Activated effector memory CD4-positive, alpha-beta T cell treated with anti-CD3 and anti-CD28 coated beads, Interleukin-2, amount 50 U/mL, for 16 hours (primary cell): ENCODE data around the gene WASF2.
A peak's percentile ranks its signal among the peaks of the same experiment; 100 is the strongest.
"Not testable (repeated sequence)": the region's sequence is repeated elsewhere in the genome, so short reads cannot be mapped to it uniquely, and the experiment has no call there.

ENCODE experiments used
- DNase-seq: peaks from one replicate; pipeline ENCODE4 v3.0.0-alpha.2; 2020

WASF2 gene

GRCh38 chr1:27447883-27448282 lies 42.1 kb downstream of the WASF2 start:
- no peak for DNase-seq

- DNase-seq, result no peak
These were observed 42.6 kb downstream of the WASF2 start for GRCh38 chr1:27447399-27447798.

DNA sequence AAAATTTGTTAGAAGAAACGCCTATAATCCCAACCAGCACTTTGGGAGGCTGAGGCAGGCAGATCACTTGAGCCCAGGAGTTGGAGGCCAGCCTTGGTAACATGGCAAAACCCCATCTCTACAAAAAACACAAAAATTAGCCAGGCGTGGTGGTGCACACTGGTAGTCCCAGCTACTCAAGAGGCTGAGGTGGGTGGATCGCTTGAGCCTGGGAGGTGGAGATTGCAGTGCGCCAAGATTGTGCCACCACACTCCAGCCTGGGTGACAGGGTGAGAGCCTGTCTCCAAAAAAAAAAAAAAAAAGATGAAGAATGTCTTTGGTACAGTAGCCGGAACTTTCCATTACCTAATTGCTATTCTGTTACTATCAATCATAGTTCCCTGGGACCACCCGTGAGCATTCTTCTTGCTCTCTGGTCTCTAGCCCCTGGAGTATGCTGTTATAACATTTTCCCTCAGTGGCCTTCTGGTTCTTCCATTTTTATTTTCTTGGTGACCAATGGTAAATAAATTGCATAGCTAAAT lies 43.4 kb downstream of the WASF2 start:
- DNase-seq, result no peak

DNA sequence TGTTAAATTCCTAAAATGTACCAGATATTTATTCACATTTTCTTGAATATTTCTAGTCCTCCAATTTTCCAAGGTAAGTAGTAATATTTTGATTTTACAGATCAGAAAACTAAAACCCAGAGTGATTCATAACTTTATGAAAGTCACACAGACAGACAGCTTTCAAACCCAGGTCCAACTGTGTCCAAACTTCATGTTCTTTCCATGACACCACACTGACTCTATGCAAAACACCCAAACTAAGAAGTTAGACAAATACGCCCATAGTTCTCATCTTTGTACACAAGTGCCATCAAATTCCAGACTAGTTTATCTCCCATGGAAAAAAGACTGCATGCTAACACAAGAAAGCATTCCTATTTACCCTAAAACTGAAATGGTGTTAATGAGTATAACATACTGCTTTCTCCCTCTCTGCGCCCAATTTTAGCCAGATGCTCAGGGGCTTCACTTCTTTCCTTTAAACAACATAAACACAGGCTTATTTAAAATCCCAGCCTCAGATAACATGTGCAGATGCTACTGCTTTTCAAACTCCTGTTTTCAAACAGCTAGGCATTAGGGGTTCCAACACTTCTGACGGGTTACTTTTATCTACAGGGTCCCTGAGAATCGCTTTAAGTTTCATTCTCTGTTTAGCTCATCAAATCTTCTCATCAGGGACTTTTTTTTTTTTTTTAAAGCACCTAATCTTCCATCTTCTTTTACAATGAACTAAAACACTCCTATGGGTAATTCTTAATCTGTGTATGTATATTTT lies 44.6 kb downstream of the WASF2 start:
- no peak for DNase-seq

GRCh38 chr1:27444632-27445031 lies 45.3 kb downstream of the WASF2 start:
- no peak for DNase-seq

DNA sequence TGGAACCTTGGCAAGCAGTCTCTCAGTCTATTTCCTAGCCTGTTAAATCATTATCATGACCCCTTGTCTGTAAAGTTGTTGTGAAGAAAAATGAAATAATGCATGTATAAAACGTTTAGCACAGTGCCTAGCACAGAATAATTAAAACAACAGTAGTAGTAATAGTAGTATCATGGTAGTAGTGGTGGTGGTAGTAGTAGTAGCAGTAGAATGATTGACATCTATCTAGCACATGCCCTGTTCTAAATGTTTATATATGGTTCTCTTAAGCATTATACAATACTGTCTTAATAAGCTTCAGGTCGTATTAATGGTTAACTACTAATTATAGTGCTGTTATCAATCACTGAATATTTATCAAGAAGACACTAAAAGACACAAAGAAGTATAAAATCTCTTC lies 50.8 kb downstream of the WASF2 start:
- no peak for DNase-seq

DNA sequence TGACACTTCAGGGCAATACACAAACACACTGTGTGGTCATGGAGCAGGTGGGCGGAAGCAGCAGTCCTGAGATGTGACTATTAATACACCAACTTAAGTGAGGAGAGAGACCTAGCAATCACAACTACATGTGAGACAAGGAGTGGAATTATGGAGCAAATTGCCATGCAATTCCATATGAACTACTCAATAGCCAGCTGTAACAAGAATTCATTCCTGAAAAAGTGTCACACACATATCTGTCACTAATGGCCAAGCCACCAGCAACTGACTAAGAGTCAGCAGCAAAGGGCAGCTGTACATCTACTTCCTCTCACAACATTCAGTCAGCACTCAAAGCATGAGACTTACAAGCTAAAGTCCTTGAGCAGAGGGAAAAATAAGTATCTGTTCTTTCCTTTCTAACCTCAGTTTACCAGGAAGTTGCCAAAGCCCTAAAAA lies 51.3 kb downstream of the WASF2 start:
- DNase-seq, result no peak

DNA sequence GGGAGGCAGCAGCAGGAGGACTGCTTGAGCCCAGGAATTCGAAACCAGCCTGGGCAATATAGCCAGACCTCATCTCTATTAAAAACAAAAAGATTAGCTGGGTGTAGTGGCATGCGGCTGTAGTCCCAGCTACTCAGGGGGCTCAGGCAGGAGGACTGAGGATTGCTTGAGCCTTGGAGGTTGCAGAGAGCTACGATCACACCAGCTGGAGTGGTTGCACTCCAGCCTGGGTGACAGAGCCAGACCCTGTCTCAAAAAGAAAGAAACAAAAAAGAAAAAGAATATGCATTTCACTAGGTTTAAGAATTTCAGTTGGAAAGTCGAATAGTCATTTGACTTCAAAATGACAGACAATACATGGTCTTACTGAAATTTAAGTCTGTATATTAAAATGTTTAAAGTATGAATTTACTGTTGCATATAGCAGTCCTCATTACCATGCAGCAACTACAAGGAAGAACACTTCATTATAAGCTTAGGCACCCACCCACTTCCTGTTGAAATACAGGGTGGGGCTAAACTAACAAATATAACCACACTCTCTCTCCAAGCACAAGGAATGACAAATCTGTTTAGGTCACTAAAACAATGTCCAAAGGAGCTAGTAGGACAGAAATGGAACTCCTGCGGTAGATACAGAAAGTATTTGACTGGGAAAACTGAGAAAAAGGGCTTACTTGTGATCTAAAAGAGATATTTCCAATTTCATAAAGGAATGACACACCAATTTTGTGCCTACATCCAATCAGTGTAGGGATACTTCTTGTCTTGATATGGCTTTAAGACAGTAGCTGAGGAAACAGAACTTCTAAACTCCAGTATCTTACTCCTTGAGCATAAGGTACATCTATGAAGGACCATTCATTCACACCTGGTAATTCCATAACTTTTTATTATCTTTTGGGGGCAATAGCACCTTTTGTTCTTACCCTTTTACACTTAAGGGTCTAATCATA lies 53.5 kb downstream of the WASF2 start:
- DNase-seq, result no peak

DNA sequence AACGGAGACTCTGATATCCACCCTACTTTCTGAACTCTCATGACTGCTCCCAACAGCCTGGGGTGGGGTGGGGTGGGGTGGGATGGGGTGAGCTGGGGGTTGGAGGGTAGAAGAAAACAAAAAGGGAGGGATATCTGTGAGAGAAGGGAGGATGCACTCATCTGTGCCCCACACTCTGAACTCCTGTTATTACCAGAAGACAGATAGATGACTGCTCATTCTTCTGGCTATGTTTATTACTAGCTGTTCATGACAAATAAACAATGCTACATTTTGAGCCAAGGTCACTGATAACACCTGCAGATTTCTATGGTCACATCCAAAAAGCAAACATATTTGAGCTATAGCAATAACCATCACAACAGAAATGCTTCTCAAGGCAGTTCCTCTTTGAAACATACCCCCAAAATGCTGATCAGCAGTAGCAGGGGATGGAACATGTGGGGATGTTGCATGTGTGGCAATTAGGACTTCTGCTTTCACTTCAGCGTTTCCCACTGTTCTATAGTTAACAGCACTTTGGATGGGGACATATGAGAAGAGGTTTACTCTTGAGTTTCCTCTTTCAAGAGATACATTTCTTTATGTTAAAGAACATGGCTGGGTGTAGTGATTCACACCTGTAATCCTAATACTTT lies 54.3 kb downstream of the WASF2 start:
- DNase-seq, result no peak

GRCh38 chr1:27433706-27434105 lies 56.3 kb downstream of the WASF2 start:
- no peak for DNase-seq

- DNase-seq, result not testable (repeated sequence)
These were observed 57.2 kb downstream of the WASF2 start for GRCh38 chr1:27432725-27433124.

DNA sequence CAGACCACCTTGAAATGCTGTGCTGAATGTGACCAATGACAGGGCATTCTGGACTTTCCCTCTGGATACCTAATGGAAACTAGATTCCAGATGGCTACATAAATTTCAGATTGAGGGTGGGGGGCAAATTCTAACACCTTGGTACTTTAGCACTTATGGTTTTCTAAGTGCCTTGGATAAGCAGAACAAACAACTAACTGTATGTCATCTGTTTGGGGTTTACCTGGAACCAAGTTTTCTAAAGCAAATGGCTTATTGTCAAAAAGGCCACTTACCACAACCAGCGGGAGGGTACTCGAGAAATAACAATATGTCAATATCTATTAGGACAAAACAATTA lies 58.4 kb downstream of the WASF2 start:
- DNase-seq, result no peak

DNA sequence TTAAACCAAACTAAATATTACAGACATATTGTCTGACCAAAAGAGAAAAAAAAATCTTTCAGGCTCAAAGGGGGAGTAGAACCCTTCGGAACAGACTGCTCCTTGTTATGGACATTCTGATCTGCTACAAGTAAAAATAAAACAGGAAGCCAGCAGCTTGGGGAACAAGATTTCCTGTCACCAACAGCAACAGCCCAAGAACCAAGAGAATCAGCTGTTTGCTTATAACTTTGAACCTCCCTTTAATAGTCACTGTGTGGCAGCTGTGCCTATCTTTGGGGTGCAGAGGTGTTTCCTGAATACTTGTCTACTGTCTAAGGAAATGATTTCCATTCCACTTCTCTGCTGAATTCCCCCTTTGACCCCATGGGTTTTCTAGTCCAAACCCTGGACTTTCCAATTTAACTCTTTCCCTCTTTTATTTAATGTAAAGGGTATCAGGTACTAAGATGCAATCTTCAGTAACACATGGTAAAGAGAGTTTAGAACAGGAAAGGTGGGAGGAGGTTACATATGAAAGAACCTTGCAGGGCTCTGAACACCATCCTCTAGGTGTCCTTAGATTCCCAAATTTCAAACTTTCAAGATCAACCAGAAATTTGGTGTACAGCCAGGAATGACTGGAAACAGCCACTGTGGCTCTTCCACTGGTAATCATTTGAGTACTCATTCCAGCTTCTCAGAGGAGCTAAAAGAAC lies 58.9 kb downstream of the WASF2 start:
- peak; percentile 65 for DNase-seq

GRCh38 chr1:27429029-27429425 lies 60.9 kb downstream of the WASF2 start:
- no peak for DNase-seq

- peak; percentile 66 for DNase-seq
These were observed 61.5 kb downstream of the WASF2 start for GRCh38 chr1:27428316-27429028.

DNA sequence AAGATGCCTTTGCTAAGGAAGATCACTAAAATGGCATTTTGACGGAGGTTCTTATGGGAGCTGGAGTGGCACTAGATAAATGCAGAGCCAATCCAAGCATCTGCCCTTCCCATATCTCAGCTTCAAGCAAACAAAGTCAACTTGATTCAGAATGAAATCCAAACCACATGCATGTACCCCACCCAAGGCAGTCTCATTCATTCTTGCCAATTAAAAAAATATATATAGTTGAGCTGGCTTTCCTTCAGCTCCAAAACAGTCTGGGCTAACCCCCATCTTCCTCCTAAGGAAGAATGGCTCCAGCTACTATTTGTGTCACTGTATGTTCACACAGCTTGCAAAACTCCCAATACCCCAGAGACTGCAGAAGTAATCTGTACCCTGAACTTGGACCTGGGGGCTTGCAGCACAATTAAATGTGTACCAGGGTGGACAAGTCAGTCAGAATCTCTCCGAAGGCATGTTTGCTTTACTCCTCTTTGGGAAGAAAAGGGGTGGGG lies 62.1 kb downstream of the WASF2 start:
- DNase-seq, result no peak

- DNase-seq, result no peak
These were observed 62.6 kb downstream of the WASF2 start for GRCh38 chr1:27427329-27427728.

- DNase-seq, result no peak
These were observed 66.3 kb downstream of the WASF2 start for GRCh38 chr1:27423709-27424108.

DNA sequence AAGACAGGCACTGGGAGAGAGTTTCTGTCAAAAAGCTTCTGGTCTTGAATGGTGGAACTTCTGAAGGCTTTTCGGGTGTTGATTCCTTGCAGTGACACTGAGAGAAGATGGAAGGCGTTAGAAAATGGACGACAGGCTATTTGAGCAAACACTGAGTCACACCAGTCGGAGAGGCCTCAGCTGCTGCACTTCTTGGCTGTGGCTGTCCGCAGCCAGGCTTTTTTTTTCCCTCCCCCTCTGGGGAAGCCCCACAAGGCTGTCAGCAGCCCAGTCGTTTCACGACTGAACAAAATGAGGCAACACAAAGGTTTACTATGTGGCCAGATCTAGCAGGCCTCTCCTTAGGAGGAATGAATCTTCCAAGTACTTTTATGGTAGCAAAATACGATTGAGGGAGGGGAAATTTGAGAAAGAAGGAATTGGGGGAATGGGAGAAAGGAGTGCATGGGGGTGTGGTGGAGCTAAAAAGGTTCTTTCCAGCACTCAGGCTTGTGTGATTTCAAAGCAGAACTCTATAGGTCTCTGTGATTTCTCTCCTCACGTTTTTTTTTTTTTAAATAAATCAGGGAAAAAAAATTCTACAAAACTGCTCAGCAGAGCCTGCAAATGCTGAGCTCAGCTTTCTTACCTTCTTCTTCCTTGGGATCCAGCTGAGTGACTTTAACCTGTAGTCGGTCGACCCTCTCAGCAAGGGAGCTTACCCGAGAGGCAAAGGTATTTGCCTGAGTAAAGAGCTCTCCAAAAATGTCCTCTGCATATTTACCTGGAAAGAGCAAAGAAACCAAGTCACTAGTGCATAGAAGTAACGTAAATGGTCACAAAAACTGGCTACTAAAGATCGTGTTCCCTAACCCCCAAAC lies 71.4 kb downstream of the WASF2 start:
- peak; percentile 85 for DNase-seq

GRCh38 chr1:27417713-27418112 lies 72.3 kb downstream of the WASF2 start:
- DNase-seq, result no peak
